Testis (tissue), 2 donors: ENCODE data around the gene BCKDK.

Source experiments
- POLR2A ChIP-seq: fragments of 450-650 bp; IDR thresholded peaks from one replicate; pipeline ENCODE4 v1.6.1; 2017; ENCODE audit warnings: antibody characterized with exemption, mild to moderate bottlenecking, moderate library complexity
- TF ChIP-seq, protein P1 (sequence below), 3 experiments: fragments of 450-650 bp in 2 of 3; fragments of 200-600 bp in 1 of 3; sonication (generic) in 1 of 3; IDR thresholded peaks; one replicate each; pipeline ENCODE4 v1.5.1; 2016 to 2019; ENCODE audit warnings: antibody characterized with exemption in 3 of 3, mild to moderate bottlenecking in 2 of 3, moderate library complexity in 1 of 3

- TF ChIP-seq, protein P1, sequence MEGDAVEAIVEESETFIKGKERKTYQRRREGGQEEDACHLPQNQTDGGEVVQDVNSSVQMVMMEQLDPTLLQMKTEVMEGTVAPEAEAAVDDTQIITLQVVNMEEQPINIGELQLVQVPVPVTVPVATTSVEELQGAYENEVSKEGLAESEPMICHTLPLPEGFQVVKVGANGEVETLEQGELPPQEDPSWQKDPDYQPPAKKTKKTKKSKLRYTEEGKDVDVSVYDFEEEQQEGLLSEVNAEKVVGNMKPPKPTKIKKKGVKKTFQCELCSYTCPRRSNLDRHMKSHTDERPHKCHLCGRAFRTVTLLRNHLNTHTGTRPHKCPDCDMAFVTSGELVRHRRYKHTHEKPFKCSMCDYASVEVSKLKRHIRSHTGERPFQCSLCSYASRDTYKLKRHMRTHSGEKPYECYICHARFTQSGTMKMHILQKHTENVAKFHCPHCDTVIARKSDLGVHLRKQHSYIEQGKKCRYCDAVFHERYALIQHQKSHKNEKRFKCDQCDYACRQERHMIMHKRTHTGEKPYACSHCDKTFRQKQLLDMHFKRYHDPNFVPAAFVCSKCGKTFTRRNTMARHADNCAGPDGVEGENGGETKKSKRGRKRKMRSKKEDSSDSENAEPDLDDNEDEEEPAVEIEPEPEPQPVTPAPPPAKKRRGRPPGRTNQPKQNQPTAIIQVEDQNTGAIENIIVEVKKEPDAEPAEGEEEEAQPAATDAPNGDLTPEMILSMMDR (IDR thresholded peaks at IDR 0.05) = no peak
- TF ChIP-seq POLR2A = no peak
These were observed 3.8 kb downstream of the BCKDK start for GRCh38 chr16:31111881-31112466.
